ENCODE measurements around the gene CPT2. TPM values are rescaled to one million over a fixed set of nuclear protein-coding genes. Genes with fewer than 3 reads are reported as not detected.
A peak's percentile ranks its signal among the peaks of the same experiment; 100 is the strongest.
"Not testable (repeated sequence)": the region's sequence is repeated elsewhere in the genome, so short reads cannot be mapped to it uniquely, and the experiment has no call there.

Gene CPT2
- total RNA-seq, 1 experiment from 2014 or later, result 10.9 TPM

GRCh38 chr1:53176452-53177208 lies 20.0 kb upstream of the CPT2 start:
- in situ Hi-C loops (cut with HindIII; ENCODE audit: low pct_unique_long_range_greater_than_20kb, low sequenced_read_pairs), result no loop called here
- DNase-seq (ENCODE audit: low read depth), result no peak

- in situ Hi-C loops (cut with HindIII; ENCODE audit: low pct_unique_long_range_greater_than_20kb, low sequenced_read_pairs), result no loop called here
- no peak for DNase-seq (ENCODE audit: low read depth)
Measured at GRCh38 chr1:53180226-53180625, 16.4 kb upstream of the CPT2 start.

DNA sequence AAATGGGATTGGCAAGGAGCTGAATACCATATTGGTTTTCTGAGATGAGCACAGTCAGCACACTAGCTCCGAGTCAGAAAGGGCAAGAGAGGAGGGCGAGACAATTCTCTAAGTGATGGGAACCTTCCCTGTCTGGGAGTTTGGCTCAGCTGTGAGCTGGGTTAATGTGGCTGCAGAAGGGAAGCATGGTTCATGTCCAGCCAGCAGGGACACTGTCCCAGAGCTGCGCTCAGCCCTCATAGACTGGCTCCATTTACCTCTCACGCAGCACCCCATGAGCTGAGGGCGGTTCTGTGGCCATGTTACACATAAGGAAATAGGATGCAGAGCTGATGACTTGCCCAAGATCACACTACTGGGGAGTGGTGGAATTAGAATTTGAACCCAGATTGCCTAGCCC lies 15.7 kb upstream of the CPT2 start:
- in situ Hi-C loops (cut with HindIII; ENCODE audit: low pct_unique_long_range_greater_than_20kb, low sequenced_read_pairs), result no loop called here
- no peak for DNase-seq (ENCODE audit: low read depth)

- peak; percentile 32 for DNase-seq (ENCODE audit: low read depth)
- in situ Hi-C loops (cut with HindIII; ENCODE audit: low pct_unique_long_range_greater_than_20kb, low sequenced_read_pairs), result no loop called here
Measured at GRCh38 chr1:53182111-53182593, 14.5 kb upstream of the CPT2 start.

DNA sequence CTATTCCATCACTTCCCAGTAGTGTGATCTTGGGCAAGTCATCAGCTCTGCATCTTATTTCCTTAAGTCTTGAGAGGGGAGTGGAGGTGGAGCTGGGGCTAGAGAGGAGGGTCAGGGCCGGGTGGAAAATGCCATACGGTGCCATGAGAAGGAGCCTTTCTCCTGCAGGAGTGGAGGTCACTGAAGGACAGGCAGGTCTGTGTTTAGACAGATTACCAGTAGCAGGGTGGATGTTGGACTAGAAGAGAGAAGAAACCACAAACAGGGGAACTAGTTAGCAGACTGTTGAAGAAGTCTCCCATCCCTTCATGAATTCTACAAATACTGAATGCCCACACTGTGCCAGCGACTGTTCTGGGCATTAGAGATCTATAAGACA lies 13.9 kb upstream of the CPT2 start:
- DNase-seq (ENCODE audit: low read depth), result no peak
- in situ Hi-C loops (cut with HindIII; ENCODE audit: low pct_unique_long_range_greater_than_20kb, low sequenced_read_pairs), result no loop called here

GRCh38 chr1:53183095-53183990 lies 13.3 kb upstream of the CPT2 start:
- in situ Hi-C loops (cut with HindIII; ENCODE audit: low pct_unique_long_range_greater_than_20kb, low sequenced_read_pairs), result no loop called here

GRCh38 chr1:53185955-53186297 lies 10.7 kb upstream of the CPT2 start:
- in situ Hi-C loops (cut with HindIII; ENCODE audit: low pct_unique_long_range_greater_than_20kb, low sequenced_read_pairs); DNase-seq (ENCODE audit: low read depth): not testable (repeated sequence)

More at GRCh38 chr1:53183095-53183990, 13.3 kb upstream of the CPT2 start:
- DNase-seq (ENCODE audit: low read depth), result no peak

DNA sequence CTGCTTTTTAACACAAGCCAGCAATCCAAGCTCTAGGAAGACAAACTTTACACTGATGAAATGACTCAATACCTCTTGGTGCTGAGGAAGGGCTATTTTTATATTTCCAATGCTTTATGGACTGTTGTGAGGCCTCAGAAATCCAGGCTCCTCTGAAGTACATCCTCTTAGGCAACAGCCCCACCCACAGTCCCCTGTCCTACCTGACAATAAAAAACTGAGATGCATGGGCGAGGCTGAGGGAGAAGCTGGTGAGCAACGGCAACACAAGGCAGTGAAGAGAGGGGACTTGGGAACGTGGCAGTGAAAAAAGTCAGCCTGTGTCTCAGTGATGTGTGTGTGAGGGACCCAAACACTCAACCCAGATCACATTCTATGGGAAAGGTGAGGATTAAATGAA lies 10.1 kb upstream of the CPT2 start:
- in situ Hi-C loops (cut with HindIII; ENCODE audit: low pct_unique_long_range_greater_than_20kb, low sequenced_read_pairs), result no loop called here
- no peak for DNase-seq (ENCODE audit: low read depth)

DNA sequence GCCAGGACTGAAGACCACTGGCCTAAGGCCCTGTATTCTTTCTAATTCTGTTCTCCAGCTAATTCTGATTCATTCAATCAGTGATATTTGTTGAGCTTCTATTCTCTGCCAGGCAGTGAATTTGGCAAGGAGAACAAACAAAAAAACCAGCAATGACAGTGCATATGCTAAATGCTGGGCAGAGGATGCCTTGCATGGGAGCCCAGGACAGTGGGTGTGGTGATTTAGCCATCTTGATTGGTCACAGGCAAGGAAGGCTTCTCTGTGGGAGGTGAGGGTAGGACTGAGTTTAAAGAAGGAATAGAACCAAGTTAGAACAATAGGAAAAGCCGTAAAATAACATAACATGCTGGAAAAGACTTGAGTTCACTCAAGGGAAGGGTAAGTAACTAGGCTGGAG lies 9.2 kb upstream of the CPT2 start:
- in situ Hi-C loops (cut with HindIII; ENCODE audit: low pct_unique_long_range_greater_than_20kb, low sequenced_read_pairs), result no loop called here
- no peak for DNase-seq (ENCODE audit: low read depth)

- in situ Hi-C loops (cut with HindIII; ENCODE audit: low pct_unique_long_range_greater_than_20kb, low sequenced_read_pairs), result no loop called here
- DNase-seq (ENCODE audit: low read depth), result no peak
Measured at GRCh38 chr1:53188099-53188498, 8.5 kb upstream of the CPT2 start.

GRCh38 chr1:53189061-53189460 lies 7.6 kb upstream of the CPT2 start:
- in situ Hi-C loops (cut with HindIII; ENCODE audit: low pct_unique_long_range_greater_than_20kb, low sequenced_read_pairs), result no loop called here

DNA sequence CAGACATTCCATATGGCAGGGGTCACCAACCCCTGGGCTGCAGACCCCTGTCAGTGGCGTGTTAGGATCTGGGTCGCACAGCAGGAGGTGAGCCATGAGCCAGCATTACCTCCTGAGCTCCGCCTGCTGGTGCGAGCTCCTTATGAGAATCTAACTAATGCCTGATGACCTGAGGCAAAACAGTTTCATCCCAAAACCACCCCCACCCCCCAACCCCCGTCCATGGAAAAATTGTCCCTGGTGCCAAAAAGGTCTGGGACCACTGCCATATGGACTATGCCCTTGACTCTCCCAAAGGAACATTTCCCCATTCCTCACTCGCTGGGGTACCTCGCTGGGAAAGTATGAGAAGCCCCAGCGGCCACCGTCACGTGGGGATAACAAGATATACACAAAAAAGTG lies 6.4 kb upstream of the CPT2 start:
- DNase-seq (ENCODE audit: low read depth), result no peak

More at GRCh38 chr1:53189061-53189460, 7.6 kb upstream of the CPT2 start:
- no peak for DNase-seq (ENCODE audit: low read depth)

GRCh38 chr1:53195246-53196016 lies 1.2 kb upstream of the CPT2 start:
- no peak for DNase-seq (ENCODE audit: low read depth)
- in situ Hi-C loops (cut with HindIII; ENCODE audit: low pct_unique_long_range_greater_than_20kb, low sequenced_read_pairs), result no loop called here

More for the DNA sequence above, 6.4 kb upstream of the CPT2 start:
- in situ Hi-C loops (cut with HindIII; ENCODE audit: low pct_unique_long_range_greater_than_20kb, low sequenced_read_pairs), result no loop called here

- in situ Hi-C loops (cut with HindIII; ENCODE audit: low pct_unique_long_range_greater_than_20kb, low sequenced_read_pairs), result no loop called here
- no peak for DNase-seq (ENCODE audit: low read depth)
Measured at GRCh38 chr1:53196017-53196484, 573 bp upstream of the CPT2 start.

- in situ Hi-C loops (cut with HindIII; ENCODE audit: low pct_unique_long_range_greater_than_20kb, low sequenced_read_pairs), result no loop called here
Measured at GRCh38 chr1:53197291-53198200, 922 bp downstream of the CPT2 start.

GRCh38 chr1:53198241-53198651 lies 1.6 kb downstream of the CPT2 start:
- in situ Hi-C loops (cut with HindIII; ENCODE audit: low pct_unique_long_range_greater_than_20kb, low sequenced_read_pairs), result no loop called here
- no peak for DNase-seq (ENCODE audit: low read depth)

More at GRCh38 chr1:53197291-53198200, 922 bp downstream of the CPT2 start:
- no peak for DNase-seq (ENCODE audit: low read depth)

GRCh38 chr1:53203466-53203865 lies 6.8 kb downstream of the CPT2 start:
- no peak for DNase-seq (ENCODE audit: low read depth)
- in situ Hi-C loops (cut with HindIII; ENCODE audit: low pct_unique_long_range_greater_than_20kb, low sequenced_read_pairs), result no loop called here

Data from Caki2 (cell line).